Liver (tissue), 9 donors: ENCODE results near the gene CEP350. TPM values are rescaled to one million over a fixed set of nuclear protein-coding genes. Genes with fewer than 3 reads are reported as not detected.

Source experiments
- DNase-seq: peaks from one replicate; pipeline ENCODE4 v3.0.0-alpha.2; 2017; ENCODE audit warnings: low spot score
- H3K27ac ChIP-seq, 2 donors: one replicate each; pipeline ENCODE4 v1.7.0; 2013; ENCODE audit warnings: inconsistent platforms in 2 of 2, low read length in 2 of 2, control low read depth in 1 of 2, low read depth in 1 of 2, mild to moderate bottlenecking in 1 of 2
- H3K27me3 ChIP-seq, 4 donors: one replicate each; pipeline versions ENCODE4 v1.6.1 to v1.7.0; 2013; ENCODE audit warnings: low read length in 3 of 4, inconsistent platforms in 1 of 4, mild to moderate bottlenecking in 1 of 4, moderate library complexity in 1 of 4; ENCODE audit not compliant: control insufficient read depth in 4 of 4, insufficient read depth in 4 of 4
- H3K36me3 ChIP-seq, 4 donors: one replicate each; pipeline versions ENCODE4 v1.6.1 to v1.7.0; 2013; ENCODE audit warnings: low read length in 3 of 4, mild to moderate bottlenecking in 3 of 4, low read depth in 1 of 4, moderate library complexity in 1 of 4; ENCODE audit not compliant: control insufficient read depth in 4 of 4, insufficient read depth in 3 of 4
- H3K4me1 ChIP-seq, 4 donors: one replicate each; pipeline versions ENCODE4 v1.6.1 to v1.7.0; 2013; ENCODE audit warnings: low read length in 3 of 4, mild to moderate bottlenecking in 3 of 4, moderate library complexity in 1 of 4; ENCODE audit not compliant: control insufficient read depth in 4 of 4, insufficient read depth in 4 of 4
- H3K4me3 ChIP-seq, 3 donors: one replicate each; pipeline versions ENCODE4 v1.6.1 to v1.7.0; 2013; ENCODE audit warnings: low read length in 3 of 3, control low read depth in 1 of 3, low read depth in 1 of 3, mild to moderate bottlenecking in 1 of 3
- H3K9ac ChIP-seq, 2 donors: one replicate each; pipeline ENCODE4 v1.7.0; 2013; ENCODE audit warnings: low read length in 2 of 2, mild to moderate bottlenecking in 2 of 2, moderate library complexity in 2 of 2, control low read depth in 1 of 2, low read depth in 1 of 2
- H3K9me3 ChIP-seq, 4 donors: one replicate each; pipeline versions ENCODE4 v1.6.1 to v1.7.0; 2013; ENCODE audit warnings: low read length in 3 of 4; ENCODE audit not compliant: control insufficient read depth in 4 of 4
- EGR1 ChIP-seq, 2 donors: IDR thresholded peaks; 2 replicates each; pipeline ENCODE4 v1.6.1; 2016 to 2018; ENCODE audit warnings: antibody characterized with exemption in 2 of 2, low read depth in 2 of 2
- FOXA2 ChIP-seq: IDR thresholded peaks from 2 replicates; pipeline ENCODE4 v1.6.1; 2016; ENCODE audit warnings: antibody characterized with exemption
- GABPA ChIP-seq, 2 donors: IDR thresholded peaks in 1 of 2; conservative IDR thresholded peaks in 1 of 2; 2 replicates each; pipeline ENCODE4 v1.6.1; 2016; ENCODE audit warnings: antibody characterized with exemption in 2 of 2, mild to moderate bottlenecking in 1 of 2, moderate library complexity in 1 of 2
- HNF4A ChIP-seq, 2 donors: conservative IDR thresholded peaks; 2 replicates each; pipeline ENCODE4 v1.6.1; 2016; ENCODE audit warnings: antibody characterized with exemption in 2 of 2, mild to moderate bottlenecking in 2 of 2
- HNF4G ChIP-seq: IDR thresholded peaks from 2 replicates; pipeline ENCODE4 v1.6.1; 2016; ENCODE audit warnings: antibody characterized with exemption
- JUND ChIP-seq, 2 donors: IDR thresholded peaks; 2 replicates each; pipeline ENCODE4 v1.6.1; 2016; ENCODE audit warnings: antibody characterized with exemption in 2 of 2
- NR2F2 ChIP-seq: IDR thresholded peaks from 2 replicates; pipeline ENCODE4 v1.6.1; 2016; ENCODE audit warnings: antibody characterized with exemption
- RAD21 ChIP-seq, 2 donors: IDR thresholded peaks; 2 replicates each; pipeline ENCODE4 v1.6.1; 2016; ENCODE audit warnings: antibody characterized with exemption in 2 of 2, mild to moderate bottlenecking in 2 of 2
- RXRA ChIP-seq, 2 donors: IDR thresholded peaks; 2 replicates each; pipeline ENCODE4 v1.6.1; 2017 to 2018; ENCODE audit warnings: antibody characterized with exemption in 2 of 2, mild to moderate bottlenecking in 1 of 2
- SP1 ChIP-seq: IDR thresholded peaks from 2 replicates; pipeline ENCODE4 v1.6.1; 2018; ENCODE audit warnings: antibody characterized with exemption, mild to moderate bottlenecking
- TAF1 ChIP-seq: conservative IDR thresholded peaks from 2 replicates; pipeline ENCODE4 v1.6.1; 2016; ENCODE audit warnings: antibody characterized with exemption, mild to moderate bottlenecking
- YY1 ChIP-seq: IDR thresholded peaks from 2 replicates; pipeline ENCODE4 v1.6.1; 2016; ENCODE audit warnings: antibody characterized with exemption, mild to moderate bottlenecking
- WGBS: extraction: QIAGEN DNeasy Blood & Tissue Kit; methylation state at CpG from one replicate; pipeline ENCODE4 v1.1.7; 2013; 5-methylcytosine and 5-hydroxymethylcytosine counted together
- polyA plus RNA-seq, 2 donors: library from polyadenylated mRNA; stranded (reverse) in 1 of 2; unstranded in 1 of 2; fragments of 200-250 nt in 1 of 2; fragments of >200 nt in 1 of 2; fragmentation: Nextera tagmentation in 1 of 2; extraction: Ambion mirVana in 1 of 2; gene quantifications; one replicate each; pipeline versions ENCODE4 v1.2.1 to v1.2.3, GENCODE V29; 2013 to 2015
- total RNA-seq, 2 donors: library from RNA; depleted of rRNA; stranded (reverse); fragments of >200 nt; gene quantifications; one replicate each; pipeline ENCODE4 v1.2.3, GENCODE V29; 2014
- TF ChIP-seq, protein P1 (sequence below): fragments of 150-350 bp; IDR thresholded peaks from 2 replicates; pipeline ENCODE4 v1.5.1; 2017; ENCODE audit warnings: improper control_type of control experiment, low read depth, low read length; ENCODE audit not compliant: missing input control
- TF ChIP-seq, protein P2 (sequence below): IDR thresholded peaks from 2 replicates; pipeline ENCODE4 v1.6.1; 2016; ENCODE audit warnings: antibody characterized with exemption
- TF ChIP-seq, protein P3 (sequence below): IDR thresholded peaks from 2 replicates; pipeline ENCODE4 v1.6.1; 2016; ENCODE audit warnings: antibody characterized with exemption
- TF ChIP-seq, protein P4 (sequence below): IDR thresholded peaks from 2 replicates; pipeline ENCODE4 v1.6.1; 2016; ENCODE audit warnings: antibody characterized with exemption
- donor health status: healthy.
- donor health status: healthy.
- donor health status: healthy.
- donor health status: healthy.
- donor health status: healthy.

Gene CEP350
- total and polyA plus RNA-seq, 4 donors: 4.5 to 49.0 (median 18.9) TPM

DNA sequence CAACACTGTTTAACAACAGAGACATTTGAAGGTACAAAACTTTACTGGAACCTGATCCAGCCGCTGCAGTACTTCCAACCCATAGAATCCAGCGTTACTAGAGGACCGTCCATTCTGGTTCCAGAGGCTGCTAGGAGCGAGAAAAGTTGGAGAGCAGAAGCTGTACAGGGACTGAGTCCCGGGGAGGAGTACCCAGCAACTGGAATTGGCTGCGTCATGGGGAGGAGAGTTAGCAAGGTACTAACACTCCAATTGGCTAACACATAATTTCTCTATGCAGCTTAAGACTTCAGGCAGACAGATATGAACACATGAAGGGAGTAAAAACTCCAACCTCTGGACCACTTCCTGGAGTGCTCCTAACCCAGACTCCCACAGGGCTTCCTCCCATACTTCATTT is 198.0 kb downstream of the CEP350 start:
- Histone ChIP-seq H3K4me3 (no peak overlapping the region), H3K36me3 (no peaks in the 10 kb centered on the region), H3K27ac (no peak overlapping the region), H3K9me3 (no peaks in the 10 kb centered on the region), H3K9ac (no peak overlapping the region), H3K27me3 (no peaks in the 10 kb centered on the region), H3K4me1 (peaks cover 6 to 28% (median 18%) of the 10 kb centered on the region in 4 donors)
- TF ChIP-seq JUND (IDR thresholded peaks at IDR 0.05) (no peak), YY1 (no peak), GABPA (IDR thresholded peaks at IDR 0.05 in 1 of 2, conservative IDR thresholded peaks at IDR 0.05 in 1 of 2) (no peak), TAF1 (no peak), SP1 (no peak), EGR1 (IDR thresholded peaks at IDR 0.05; ENCODE audit: low read depth in 2 of 2) (no peak), HNF4A (conservative IDR thresholded peaks at IDR 0.05) (no peak), FOXA2 (no peak), NR2F2 (no peak)
- TF ChIP-seq, protein P1, sequence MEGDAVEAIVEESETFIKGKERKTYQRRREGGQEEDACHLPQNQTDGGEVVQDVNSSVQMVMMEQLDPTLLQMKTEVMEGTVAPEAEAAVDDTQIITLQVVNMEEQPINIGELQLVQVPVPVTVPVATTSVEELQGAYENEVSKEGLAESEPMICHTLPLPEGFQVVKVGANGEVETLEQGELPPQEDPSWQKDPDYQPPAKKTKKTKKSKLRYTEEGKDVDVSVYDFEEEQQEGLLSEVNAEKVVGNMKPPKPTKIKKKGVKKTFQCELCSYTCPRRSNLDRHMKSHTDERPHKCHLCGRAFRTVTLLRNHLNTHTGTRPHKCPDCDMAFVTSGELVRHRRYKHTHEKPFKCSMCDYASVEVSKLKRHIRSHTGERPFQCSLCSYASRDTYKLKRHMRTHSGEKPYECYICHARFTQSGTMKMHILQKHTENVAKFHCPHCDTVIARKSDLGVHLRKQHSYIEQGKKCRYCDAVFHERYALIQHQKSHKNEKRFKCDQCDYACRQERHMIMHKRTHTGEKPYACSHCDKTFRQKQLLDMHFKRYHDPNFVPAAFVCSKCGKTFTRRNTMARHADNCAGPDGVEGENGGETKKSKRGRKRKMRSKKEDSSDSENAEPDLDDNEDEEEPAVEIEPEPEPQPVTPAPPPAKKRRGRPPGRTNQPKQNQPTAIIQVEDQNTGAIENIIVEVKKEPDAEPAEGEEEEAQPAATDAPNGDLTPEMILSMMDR: no peak
- TF ChIP-seq, protein P2, sequence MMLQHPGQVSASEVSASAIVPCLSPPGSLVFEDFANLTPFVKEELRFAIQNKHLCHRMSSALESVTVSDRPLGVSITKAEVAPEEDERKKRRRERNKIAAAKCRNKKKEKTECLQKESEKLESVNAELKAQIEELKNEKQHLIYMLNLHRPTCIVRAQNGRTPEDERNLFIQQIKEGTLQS: no peak
- no peak for DNase-seq
- WGBS: 97% methylated on average over 6 of the region's 6 CpGs

DNA sequence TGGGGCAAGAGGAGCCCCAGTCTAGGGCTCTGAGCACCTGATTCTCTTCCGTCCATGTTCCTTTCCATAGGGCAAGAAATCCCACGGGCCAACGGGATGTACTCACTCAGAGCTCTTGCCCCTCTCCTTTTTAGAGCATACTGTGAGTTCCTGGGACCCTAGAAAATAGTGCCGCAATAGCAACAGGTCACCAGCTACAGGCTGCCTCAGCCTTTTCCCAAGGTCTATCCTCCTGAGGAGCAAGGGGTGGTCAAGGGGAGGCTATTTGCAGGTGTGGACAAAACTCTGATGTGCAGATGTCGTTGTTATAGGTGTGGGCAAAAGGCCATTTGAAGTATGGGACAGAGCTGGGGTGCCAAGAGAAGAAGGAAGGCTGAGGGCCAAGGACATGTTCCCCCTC is 198.4 kb downstream of the CEP350 start:
- TF ChIP-seq HNF4G (no peak), RAD21 (IDR thresholded peaks at IDR 0.05) (no peak), YY1 (no peak), HNF4A (conservative IDR thresholded peaks at IDR 0.05) (no peak), TAF1 (no peak), FOXA2 (no peak), RXRA (IDR thresholded peaks at IDR 0.05) (no peak), GABPA (IDR thresholded peaks at IDR 0.05 in 1 of 2, conservative IDR thresholded peaks at IDR 0.05 in 1 of 2) (no peak)
- TF ChIP-seq, protein P3, sequence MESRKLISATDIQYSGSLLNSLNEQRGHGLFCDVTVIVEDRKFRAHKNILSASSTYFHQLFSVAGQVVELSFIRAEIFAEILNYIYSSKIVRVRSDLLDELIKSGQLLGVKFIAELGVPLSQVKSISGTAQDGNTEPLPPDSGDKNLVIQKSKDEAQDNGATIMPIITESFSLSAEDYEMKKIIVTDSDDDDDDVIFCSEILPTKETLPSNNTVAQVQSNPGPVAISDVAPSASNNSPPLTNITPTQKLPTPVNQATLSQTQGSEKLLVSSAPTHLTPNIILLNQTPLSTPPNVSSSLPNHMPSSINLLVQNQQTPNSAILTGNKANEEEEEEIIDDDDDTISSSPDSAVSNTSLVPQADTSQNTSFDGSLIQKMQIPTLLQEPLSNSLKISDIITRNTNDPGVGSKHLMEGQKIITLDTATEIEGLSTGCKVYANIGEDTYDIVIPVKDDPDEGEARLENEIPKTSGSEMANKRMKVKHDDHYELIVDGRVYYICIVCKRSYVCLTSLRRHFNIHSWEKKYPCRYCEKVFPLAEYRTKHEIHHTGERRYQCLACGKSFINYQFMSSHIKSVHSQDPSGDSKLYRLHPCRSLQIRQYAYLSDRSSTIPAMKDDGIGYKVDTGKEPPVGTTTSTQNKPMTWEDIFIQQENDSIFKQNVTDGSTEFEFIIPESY: no peak
- TF ChIP-seq, protein P2: no peak
- TF ChIP-seq, protein P1: no peak
- TF ChIP-seq, protein P4, sequence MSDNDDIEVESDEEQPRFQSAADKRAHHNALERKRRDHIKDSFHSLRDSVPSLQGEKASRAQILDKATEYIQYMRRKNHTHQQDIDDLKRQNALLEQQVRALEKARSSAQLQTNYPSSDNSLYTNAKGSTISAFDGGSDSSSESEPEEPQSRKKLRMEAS: no peak
- Histone ChIP-seq H3K4me3 (no peak overlapping the region), H3K4me1 (peaks cover 6 to 32% (median 22%) of the 10 kb centered on the region in 4 donors), H3K27me3 (no peaks in the 10 kb centered on the region), H3K36me3 (no peaks in the 10 kb centered on the region), H3K27ac (no peak overlapping the region), H3K9me3 (no peaks in the 10 kb centered on the region), H3K9ac (no peak overlapping the region)
- DNase-seq: no peak
- 95% methylated on average over 5 of the region's 5 CpGs for WGBS
